GM11168 (cell line): ENCODE data around the gene TOMM5.

Experiments
- in situ Hi-C: fragments of 300-500 bp; cut with MboI; formaldehyde crosslinking; loops from one replicate; pipeline ENCODE4 v1.12.0; 2022; ENCODE audit warnings: low sequenced_read_pairs; ENCODE audit not compliant: unreplicated experiment

Gene TOMM5

GRCh38 chr9:37565661-37566618, 26.5 kb downstream of the TOMM5 start:
- in situ Hi-C loops = no loop called here

GRCh38 chr9:37564916-37565315, 27.5 kb downstream of the TOMM5 start:
- in situ Hi-C loops = no loop called here

GRCh38 chr9:37563806-37564513, 28.4 kb downstream of the TOMM5 start:
- in situ Hi-C loops = no loop called here

GRCh38 chr9:37562826-37563225, 29.6 kb downstream of the TOMM5 start:
- in situ Hi-C loops = no loop called here

- in situ Hi-C loops = no loop called here
Measured at GRCh38 chr9:37561682-37562081, 30.7 kb downstream of the TOMM5 start.

- in situ Hi-C loops = no loop called here
Measured at GRCh38 chr9:37559855-37560592, 32.4 kb downstream of the TOMM5 start.

- in situ Hi-C loops = no loop called here
Measured at GRCh38 chr9:37559125-37559524, 33.3 kb downstream of the TOMM5 start.

GRCh38 chr9:37555786-37556185, 36.6 kb downstream of the TOMM5 start:
- in situ Hi-C loops = no loop called here

GRCh38 chr9:37554318-37554717, 38.1 kb downstream of the TOMM5 start:
- in situ Hi-C loops = no loop called here

GRCh38 chr9:37551888-37552287, 40.5 kb downstream of the TOMM5 start:
- in situ Hi-C loops = no loop called here

- in situ Hi-C loops = no loop called here
Measured at GRCh38 chr9:37551468-37551867, 40.9 kb downstream of the TOMM5 start.

- in situ Hi-C loops = no loop called here
Measured at GRCh38 chr9:37550781-37551180, 41.6 kb downstream of the TOMM5 start.

- in situ Hi-C loops = no loop called here
Measured at GRCh38 chr9:37549527-37549926, 42.9 kb downstream of the TOMM5 start.

- in situ Hi-C loops = no loop called here
Measured at GRCh38 chr9:37547328-37547878, 45.0 kb downstream of the TOMM5 start.

GRCh38 chr9:37543468-37543867, 48.9 kb downstream of the TOMM5 start:
- in situ Hi-C loops = no loop called here

GRCh38 chr9:37542895-37543294, 49.5 kb downstream of the TOMM5 start:
- in situ Hi-C loops = no loop called here

- in situ Hi-C loops = no loop called here
Measured at GRCh38 chr9:37542488-37542887, 49.9 kb downstream of the TOMM5 start.

- in situ Hi-C loops = no loop called here
Measured at GRCh38 chr9:37541465-37541864, 50.9 kb downstream of the TOMM5 start.

GRCh38 chr9:37540634-37541033, 51.8 kb downstream of the TOMM5 start:
- in situ Hi-C loops = no loop called here

- in situ Hi-C loops = no loop called here
Measured at GRCh38 chr9:37539634-37540033, 52.8 kb downstream of the TOMM5 start.
